GM12878 (cell line): ENCODE data around the gene EPHB2. TPM values are rescaled to one million over a fixed set of nuclear protein-coding genes. Genes with fewer than 3 reads are reported as not detected.

Source experiments
- ATAC-seq: fragments of 200-7000 bp; cut with Tn5 transposase; 3 replicates; pipeline ENCODE4 v1.9.1; 2020; ENCODE audit warnings: mild to moderate bottlenecking, moderate library complexity
- BruUV-seq: library from RNA; stranded (reverse); fragments of 400-500 nt; replicated peaks from 2 replicates; lab custom pipeline; 2021; lab: Mats Ljungman, UMichigan
- CTCF ChIA-PET: fragments of 300-600 bp; sonication (Branson Sonifier 250); formaldehyde crosslinking; extraction: SDS; loops from one replicate; lab custom pipeline; 2021; ENCODE audit warnings: inconsistent platforms; lab: Yijun Ruan, JAX
- POLR2A ChIA-PET: fragments of 350-600 bp; formaldehyde crosslinking; extraction: SDS; loops from one replicate; lab custom pipeline; 2021; ENCODE audit warnings: inconsistent platforms; lab: Charles Lee
- RAD21 ChIA-PET: fragments of 300-600 bp; sonication (Branson Sonifier 250); formaldehyde crosslinking; loops from one replicate; lab custom pipeline; 2023; ENCODE audit warnings: antibody characterized with exemption; ENCODE audit not compliant: unreplicated experiment; lab: Charles Lee
- SMC1A ChIA-PET: fragments of 300-600 bp; sonication (Branson Sonifier 250); formaldehyde crosslinking; loops from one replicate; lab custom pipeline; 2023; ENCODE audit not compliant: unreplicated experiment, uncharacterized antibody; lab: Charles Lee
- DNase-seq: peaks from one replicate; pipeline ENCODE4 v3.0.0-alpha.2; 2011; ENCODE audit warnings: low read depth, low spot score
- FAIRE-seq: peaks from 3 replicates; lab custom pipeline; 2011; peaks lifted over from hg19 to GRCh38; lab: Jason Lieb, UNC
- H2AFZ ChIP-seq: 2 replicates; pipeline ENCODE4 v1.6.0; 2011; ENCODE audit warnings: low read depth, low read length, control low read depth; ENCODE audit not compliant: control insufficient read depth
- H3K27ac ChIP-seq: 2 replicates; pipeline ENCODE4 v1.5.1; 2011; ENCODE audit warnings: control low read depth; ENCODE audit not compliant: control insufficient read depth, insufficient read depth
- H3K27me3 ChIP-seq, 2 experiments: replicated peaks in 1 of 2; 2 replicates each; pipeline versions ENCODE4 v1.6.0 to v1.6.1; 2011; ENCODE audit warnings: low read length in 1 of 2; ENCODE audit not compliant: control insufficient read depth in 2 of 2, insufficient read depth in 2 of 2
- H3K36me3 ChIP-seq, 2 experiments: 2 replicates each; pipeline ENCODE4 v1.5.1; 2011; ENCODE audit warnings: low read length in 1 of 2; ENCODE audit not compliant: control insufficient read depth in 2 of 2, insufficient read depth in 2 of 2
- H3K4me1 ChIP-seq: 2 replicates; pipeline ENCODE4 v1.6.1; 2011; ENCODE audit warnings: mild to moderate bottlenecking, low read length, moderate library complexity, mixed read lengths; ENCODE audit not compliant: control insufficient read depth, insufficient read depth
- H3K4me2 ChIP-seq: 2 replicates; pipeline ENCODE4 v1.6.0; 2011; ENCODE audit warnings: control low read depth; ENCODE audit not compliant: control insufficient read depth, insufficient read depth
- H3K4me3 ChIP-seq: fragments of 200-600 bp; sonication (generic); 2 replicates; pipeline ENCODE4 v1.5.1; 2016
- H3K79me2 ChIP-seq: 2 replicates; pipeline ENCODE4 v1.6.0; 2011; ENCODE audit warnings: low read length; ENCODE audit not compliant: control insufficient read depth, insufficient read depth
- H3K9ac ChIP-seq: 2 replicates; pipeline ENCODE4 v1.8.0; 2011; ENCODE audit warnings: low read length, control low read depth, mixed read lengths; ENCODE audit not compliant: control insufficient read depth, insufficient read depth
- H3K9me3 ChIP-seq: replicated peaks from 3 replicates; pipeline ENCODE4 v1.5.1; 2011; ENCODE audit warnings: mild to moderate bottlenecking, low read length; ENCODE audit not compliant: control insufficient read depth, insufficient read depth
- H4K20me1 ChIP-seq: 2 replicates; pipeline ENCODE4 v1.6.0; 2011; ENCODE audit not compliant: control insufficient read depth, insufficient read depth
- ATF3 ChIP-seq: IDR thresholded peaks from 2 replicates; pipeline ENCODE4 v1.6.1; 2011; ENCODE audit warnings: low read depth, mild to moderate bottlenecking, low read length, moderate library complexity, borderline replicate concordance; ENCODE audit errors: extremely low read depth
- BACH1 ChIP-seq: fragments of 450-650 bp; IDR thresholded peaks from 2 replicates; pipeline ENCODE4 v1.6.1; 2017; ENCODE audit warnings: mild to moderate bottlenecking, borderline replicate concordance
- BHLHE40 ChIP-seq, 2 experiments: fragments of 450-650 bp in 1 of 2; IDR thresholded peaks; 2 replicates each; pipeline ENCODE4 v1.6.1; 2011 to 2017; ENCODE audit warnings: low read depth in 2 of 2, borderline replicate concordance in 1 of 2, improper control_type of control experiment in 1 of 2, low read length in 1 of 2, mild to moderate bottlenecking in 1 of 2
- BRCA1 ChIP-seq: IDR thresholded peaks from 2 replicates; pipeline ENCODE4 v1.6.1; 2011; ENCODE audit warnings: low read depth, low read length, improper control_type of control experiment
- CEBPB ChIP-seq, 2 experiments: fragments of 150-350 bp in 1 of 2; IDR thresholded peaks; 2 replicates each; pipeline ENCODE4 v1.6.1; 2012 to 2014; ENCODE audit warnings: low read depth in 2 of 2, low read length in 2 of 2, borderline replicate concordance in 1 of 2, inconsistent platforms in 1 of 2
- CTCF ChIP-seq, 3 experiments: IDR thresholded peaks in 2 of 3; conservative IDR thresholded peaks in 1 of 3; 2 replicates each; pipeline ENCODE4 v1.5.1; 2011; ENCODE audit warnings: low read depth in 3 of 3, low read length in 3 of 3, mild to moderate bottlenecking in 3 of 3, control low read depth in 2 of 3, moderate library complexity in 2 of 3, inconsistent platforms in 1 of 3, mixed read lengths in 1 of 3; ENCODE audit not compliant: control insufficient read depth in 2 of 3, insufficient read depth in 1 of 3; ENCODE audit errors: extremely low read depth in 1 of 3
- EED ChIP-seq: sonication (generic); IDR thresholded peaks from 2 replicates; pipeline ENCODE4 v1.6.1; 2016; ENCODE audit warnings: antibody characterized with exemption, low read depth
- EZH2 ChIP-seq: IDR thresholded peaks from 2 replicates; pipeline ENCODE4 v1.6.1; 2012; ENCODE audit warnings: low read depth, mild to moderate bottlenecking, control low read depth, inconsistent platforms, low read length, borderline replicate concordance; ENCODE audit not compliant: control insufficient read depth
- IRF4 ChIP-seq: IDR thresholded peaks from 2 replicates; pipeline ENCODE4 v1.6.1; 2011; ENCODE audit warnings: low read depth, low read length
- NKRF ChIP-seq: fragments of 450-650 bp; conservative IDR thresholded peaks from 2 replicates; pipeline ENCODE4 v1.6.1; 2017; ENCODE audit warnings: mild to moderate bottlenecking, moderate library complexity
- NR2C2 ChIP-seq: IDR thresholded peaks from 2 replicates; pipeline ENCODE4 v1.6.1; 2011; ENCODE audit warnings: borderline replicate concordance, low read depth; ENCODE audit not compliant: control insufficient read depth, insufficient read length
- RBBP5 ChIP-seq: fragments of 200-600 bp; sonication (generic); conservative IDR thresholded peaks from 2 replicates; pipeline ENCODE4 v1.6.1; 2016
- SIX5 ChIP-seq: IDR thresholded peaks from 2 replicates; pipeline ENCODE4 v1.6.1; 2011; ENCODE audit warnings: mild to moderate bottlenecking, low read depth, low read length, moderate library complexity; ENCODE audit not compliant: severe bottlenecking
- SUPT20H ChIP-seq: IDR thresholded peaks from 2 replicates; pipeline ENCODE4 v1.6.1; 2011; ENCODE audit warnings: low read depth, mild to moderate bottlenecking, low read length, moderate library complexity, borderline replicate concordance; ENCODE audit not compliant: control insufficient read depth
- YY1 ChIP-seq: IDR thresholded peaks from 2 replicates; pipeline ENCODE4 v1.6.1; 2011; ENCODE audit warnings: low read depth, mild to moderate bottlenecking, low read length
- ZBED1 ChIP-seq: IDR thresholded peaks from 2 replicates; pipeline ENCODE4 v1.6.1; 2016; ENCODE audit warnings: borderline replicate concordance
- ZNF207 ChIP-seq: fragments of 450-650 bp; IDR thresholded peaks from 2 replicates; pipeline ENCODE4 v1.6.1; 2014; ENCODE audit warnings: antibody characterized with exemption, mild to moderate bottlenecking, borderline replicate concordance
- WGBS: methylation state at CpG from one replicate; pipeline ENCODE4 v1.1.6; 2016; ENCODE audit warnings: low lambda C conversion rate; ENCODE audit not compliant: insufficient replicate concordance, insufficient coverage; ENCODE audit errors: missing lambda C conversion rate; 5-methylcytosine and 5-hydroxymethylcytosine counted together
- in situ Hi-C: fragments of 300-500 bp; cut with MboI; formaldehyde crosslinking; loops from 9 replicates; pipeline ENCODE4 v1.14.3; 2018; ENCODE audit warnings: mixed read lengths
- intact Hi-C: fragments of 100-400 bp; cut with micrococcal nuclease; formaldehyde crosslinking; loops from one replicate; pipeline ENCODE4 v1.14.2; 2022; ENCODE audit not compliant: unreplicated experiment
- polyA plus RNA-seq, 11 experiments: library from polyadenylated mRNA; depleted of rRNA in 4 of 11; unstranded in 6 of 11; stranded (reverse) in 5 of 11; fragments of >200 nt; fragmentation: Nextera tagmentation in 4 of 11; fragmentation: Illumina TruSeq in 1 of 11; extraction: Ambion mirVana in 4 of 11; extraction: Trizol in 1 of 11; gene quantifications; 1 replicate in 1 of 11; 2 replicates in 10 of 11; pipeline versions ENCODE4 v1.2.1 to v1.2.3, GENCODE V29; 2011 to 2016; ENCODE audit warnings: inconsistent platforms in 2 of 11, missing spikeins in 2 of 11, low read depth in 1 of 11
- total RNA-seq, 4 experiments: library from RNA; depleted of rRNA in 3 of 4; stranded (reverse); fragments of >200 nt in 3 of 4; fragmentation: Illumina TruSeq in 1 of 4; extraction: Trizol in 1 of 4; gene quantifications; 2 replicates each; pipeline versions ENCODE4 v1.2.1 to v1.2.3, GENCODE V29; 2013 to 2021
- TF ChIP-seq, protein P1 (sequence below): IDR thresholded peaks from 2 replicates; pipeline ENCODE4 v1.6.1; 2012; ENCODE audit warnings: low read depth, low read length, improper control_type of control experiment

EPHB2 gene
- total and polyA plus RNA-seq, 10 of the 15 experiments (the other 5 are each of a cell fraction or from before 2014, with no cell fraction given), result 0.13 to 3.3 (median 0.92) TPM

DNA sequence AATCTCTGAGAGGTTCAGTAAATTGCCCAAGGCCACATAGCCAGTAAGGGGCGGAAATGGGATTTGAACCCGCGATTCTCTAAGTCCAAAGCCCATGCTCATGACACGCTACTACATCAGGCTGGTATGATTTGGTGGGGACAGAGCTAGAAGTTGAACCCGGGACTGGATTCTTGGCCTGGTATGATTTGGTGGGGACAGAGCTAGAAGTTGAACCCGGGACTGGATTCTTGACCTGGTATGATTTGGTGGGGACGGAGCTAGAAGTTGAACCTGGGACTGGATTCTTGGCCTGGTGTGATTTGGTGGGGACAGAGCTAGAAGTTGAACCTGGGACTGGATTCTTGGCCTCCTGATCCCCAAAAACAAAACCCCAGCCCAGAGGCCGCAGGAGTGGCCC lies 23.0 kb downstream of the EPHB2 start:
- Histone ChIP-seq H3K4me2 (no peak overlapping the region), H3K4me1 (no peaks in the 10 kb centered on the region; the same call in 1 of the 2 replicates), H3K27me3 (no peaks in the 10 kb centered on the region; a peak in 2 of 4 replicates), H3K27ac (no peak overlapping the region)
- in situ Hi-C loops (no loop called here), intact Hi-C loops (no loop called here)
- no TSS peak for BruUV-seq
- TF ChIP-seq ATF3, result no peak
- TF ChIP-seq SUPT20H, result no peak
- TF ChIP-seq EZH2, result no peak
- no peak for TF ChIP-seq ZNF207
- TF ChIP-seq BRCA1, result no peak
- no peak for TF ChIP-seq SIX5
- TF ChIP-seq RBBP5, result no peak
- no peak for TF ChIP-seq NR2C2
- TF ChIP-seq, protein P1, sequence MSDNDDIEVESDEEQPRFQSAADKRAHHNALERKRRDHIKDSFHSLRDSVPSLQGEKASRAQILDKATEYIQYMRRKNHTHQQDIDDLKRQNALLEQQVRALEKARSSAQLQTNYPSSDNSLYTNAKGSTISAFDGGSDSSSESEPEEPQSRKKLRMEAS, result no peak
- TF ChIP-seq NKRF, result no peak
- no peak for TF ChIP-seq BACH1
- TF ChIP-seq CEBPB (IDR thresholded peaks at IDR 0.05; ENCODE audit: borderline replicate concordance in 1 of 2, low read depth in 2 of 2, low read length in 2 of 2), result no peak
- no peak for TF ChIP-seq BHLHE40 (IDR thresholded peaks at IDR 0.05; ENCODE audit: borderline replicate concordance in 1 of 2, low read depth in 2 of 2, low read length in 1 of 2)
- TF ChIP-seq YY1, result no peak
- no peak for TF ChIP-seq ZBED1
- TF ChIP-seq IRF4, result no peak
- no peak for TF ChIP-seq EED
- TF ChIP-seq CTCF (IDR thresholded peaks at IDR 0.05 in 2 of 3, conservative IDR thresholded peaks at IDR 0.05 in 1 of 3; ENCODE audit: control insufficient read depth in 2 of 3, extremely low read depth in 1 of 3, insufficient read depth in 1 of 3, low read depth in 3 of 3, low read length in 3 of 3), result no peak
- TF ChIP-seq, all 136 proteins: peak for 0
- no peak for FAIRE-seq
- Histone ChIP-seq H3K9me3 (no peaks in the 10 kb centered on the region), H3K4me3 (no peak overlapping the region), H3K36me3 (no peaks in the 10 kb centered on the region), H3K9ac (no peak overlapping the region), H3K79me2 (no peaks in the 10 kb centered on the region), H4K20me1 (no peaks in the 10 kb centered on the region), H2AFZ (no peak overlapping the region)
- ChIA-PET CTCF (interaction anchor here (1.1 to 2.5 kb wide), 3 partner anchors 10 to 42 kb away, joined by 3 to 6 read pairs (median 4); no protein-coding TSS in a partner anchor), RAD21 (no interaction called here), POLR2A (no interaction called here), SMC1A (interaction anchor here (1.4 kb wide), 1 partner anchor 29 kb away, joined by 3 read pairs; no protein-coding TSS in a partner anchor)
- no peak for ATAC-seq
- WGBS, result 62% methylated on average over 8 of the region's 8 CpGs
- DNase-seq, result no peak
